NT2/D1 (cell line): ENCODE data around the gene SGCA.

ENCODE experiments used
- SUZ12 ChIP-seq: IDR thresholded peaks from 2 replicates; pipeline ENCODE4 v1.6.1; 2011; ENCODE audit not compliant: insufficient read length, insufficient read depth; ENCODE audit errors: extremely low read depth
- ZNF274 ChIP-seq: IDR thresholded peaks from 2 replicates; pipeline ENCODE4 v1.6.1; 2011; ENCODE audit warnings: mild to moderate bottlenecking, low read depth, low read length

- TF ChIP-seq ZNF274 (no peak), SUZ12 (no peak)
These were observed 24.6 kb upstream of the SGCA start for GRCh38 chr17:50141026-50141744.
